ENCODE results near the gene CPE.

GRCh38 chr4:165336743-165337142 lies 42.1 kb upstream of the CPE start:
- TF ChIP-seq CTCF (IDR thresholded peaks at IDR 0.05 in 2 of 3, conservative IDR thresholded peaks at IDR 0.05 in 1 of 3; ENCODE audit: control insufficient read depth in 2 of 3, extremely low read depth in 1 of 3, insufficient read depth in 1 of 3, low read depth in 3 of 3, low read length in 3 of 3) (no peak), YY1 (IDR thresholded peaks at IDR 0.05; ENCODE audit: low read depth, low read length) (no peak), RFX5 (IDR thresholded peaks at IDR 0.05; ENCODE audit: low read depth, low read length) (no peak), EP300 (IDR thresholded peaks at IDR 0.05; ENCODE audit: borderline replicate concordance in 1 of 2, control insufficient read depth in 1 of 2, low read depth in 2 of 2, low read length in 2 of 2) (no peak), ZNF207 (IDR thresholded peaks at IDR 0.05; ENCODE audit: borderline replicate concordance) (no peak), POLR2A (IDR thresholded peaks at IDR 0.05; ENCODE audit: low read depth, low read length) (no peak), NFYB (IDR thresholded peaks at IDR 0.05; ENCODE audit: insufficient read depth, low read depth, low read length) (no peak), YBX1 (IDR thresholded peaks at IDR 0.05) (no peak), POU2F2 (IDR thresholded peaks at IDR 0.05; ENCODE audit: borderline replicate concordance, low read depth, low read length) (no peak)

Measured in GM12878 (cell line).